ENCODE results near the gene IL34. TPM values are rescaled to one million over a fixed set of nuclear protein-coding genes. Genes with fewer than 3 reads are reported as not detected.
"Not testable (repeated sequence)": the region's sequence is repeated elsewhere in the genome, so short reads cannot be mapped to it uniquely, and the experiment has no call there.

IL34 gene
- total and polyA plus RNA-seq, 2 experiments from 2014 or later = 4.3 to 6.6 TPM

GRCh38 chr16:70670175-70670574 is 23.8 kb downstream of the IL34 start:
- no peak for ATAC-seq
- Histone ChIP-seq H3F3A (replicated peaks; ENCODE audit: low read depth) (peaks cover 3% of the 10 kb centered on the region; the same call in 1 of the 2 replicates), H3K9me2 (ENCODE audit: insufficient read depth) (no peaks in the 10 kb centered on the region), H3K27me3 (ENCODE audit: insufficient read depth) (no peaks in the 10 kb centered on the region), H4K20me1 (replicated peaks; ENCODE audit: insufficient read depth) (peaks cover 3% of the 10 kb centered on the region; the same call in 1 of the 2 replicates), H2AFZ (no peak overlapping the region), H3K36me3 (ENCODE audit: insufficient read depth) (no peaks in the 10 kb centered on the region; the same call in 1 of the 2 replicates), H3K4me2 (no peak overlapping the region), H3K4me3 (no peak overlapping the region), H3K27ac (ENCODE audit: low read depth) (no peak overlapping the region), H3K79me2 (replicated peaks; ENCODE audit: insufficient read depth) (no peaks in the 10 kb centered on the region), H3K4me1 (ENCODE audit: insufficient read depth) (no peaks in the 10 kb centered on the region)
- Mint-ChIP-seq H3K9me3 (peaks cover 17% of the 10 kb centered on the region; the same call in 2 of the 3 replicates), H3K27me3 (ENCODE audit: insufficient read depth, low read depth, poor library complexity) (peaks cover 2% of the 10 kb centered on the region), H3K4me1 (no peaks in the 10 kb centered on the region), H3K36me3 (ENCODE audit: low read depth) (peaks cover 61% of the 10 kb centered on the region), H3K27ac (no peak overlapping the region), H3K4me3 (no peak overlapping the region)
- DNase-seq (ENCODE audit: low spot score) = no peak
- no peak for TF ChIP-seq ETS1 (IDR thresholded peaks at IDR 0.05)
- TF ChIP-seq CREB1 (CRISPR knock-in tag; IDR thresholded peaks at IDR 0.05; ENCODE audit: low read depth) = no peak

- H4K20me1 ChIP-seq (replicated peaks; ENCODE audit: insufficient read depth); H3K4me2 ChIP-seq; H3K4me1 ChIP-seq (ENCODE audit: insufficient read depth); H3F3A ChIP-seq (replicated peaks; ENCODE audit: low read depth); ATAC-seq; H3K4me3 Mint-ChIP-seq; H2AFZ ChIP-seq; H3K27ac ChIP-seq (ENCODE audit: low read depth); H3K4me3 ChIP-seq; H3K27me3 ChIP-seq (ENCODE audit: insufficient read depth); H3K9me2 ChIP-seq (ENCODE audit: insufficient read depth); H3K4me1 Mint-ChIP-seq; H3K27ac Mint-ChIP-seq; H3K36me3 ChIP-seq (ENCODE audit: insufficient read depth); H3K79me2 ChIP-seq (replicated peaks; ENCODE audit: insufficient read depth); DNase-seq (ENCODE audit: low spot score); H3K27me3 Mint-ChIP-seq (ENCODE audit: insufficient read depth, low read depth, poor library complexity): not testable (repeated sequence)
- peaks cover 17% of the 10 kb centered on the region; the same call in 2 of the 3 replicates for H3K9me3 Mint-ChIP-seq
- H3K36me3 Mint-ChIP-seq (ENCODE audit: low read depth) = peaks cover 60% of the 10 kb centered on the region
Observed at GRCh38 chr16:70670938-70671337, 24.6 kb downstream of the IL34 start.

- ATAC-seq = no peak
- Histone ChIP-seq H3K27ac (ENCODE audit: low read depth) (no peak overlapping the region), H3K9me2 (ENCODE audit: insufficient read depth) (no peaks in the 10 kb centered on the region), H3K4me1 (ENCODE audit: insufficient read depth) (peaks cover 6% of the 10 kb centered on the region), H3K27me3 (ENCODE audit: insufficient read depth) (no peaks in the 10 kb centered on the region), H4K20me1 (replicated peaks; ENCODE audit: insufficient read depth) (0 out of 2 replicates have a peak, but pooled peaks cover 3% of the 10 kb centered on the region), H3K4me3 (no peak overlapping the region), H3K4me2 (no peak overlapping the region), H3F3A (replicated peaks; ENCODE audit: low read depth) (peaks cover 4% of the 10 kb centered on the region; the same call in 1 of the 2 replicates), H2AFZ (no peak overlapping the region), H3K79me2 (replicated peaks; ENCODE audit: insufficient read depth) (no peaks in the 10 kb centered on the region), H3K36me3 (ENCODE audit: insufficient read depth) (no peaks in the 10 kb centered on the region)
- Mint-ChIP-seq H3K27ac (no peak overlapping the region), H3K9me3 (peaks cover 6% of the 10 kb centered on the region; the same call in 2 of the 3 replicates), H3K27me3 (ENCODE audit: insufficient read depth, low read depth, poor library complexity) (peaks cover 6% of the 10 kb centered on the region), H3K4me3 (no peak overlapping the region), H3K36me3 (ENCODE audit: low read depth) (peaks cover 33% of the 10 kb centered on the region), H3K4me1 (peaks cover 13% of the 10 kb centered on the region)
- no peak for TF ChIP-seq EZH2phosphoT487 (IDR thresholded peaks at IDR 0.05; ENCODE audit: unreplicated experiment)
- no peak for TF ChIP-seq REST (IDR thresholded peaks at IDR 0.05; ENCODE audit: unreplicated experiment)
- no peak for TF ChIP-seq NANOG (IDR thresholded peaks at IDR 0.05; ENCODE audit: borderline replicate concordance)
- no peak for TF ChIP-seq JUNB (IDR thresholded peaks at IDR 0.05; ENCODE audit: unreplicated experiment)
- no peak for TF ChIP-seq ZNF114 (CRISPR knock-in tag; IDR thresholded peaks at IDR 0.05)
- no peak for TF ChIP-seq STAT1 (IDR thresholded peaks at IDR 0.05; ENCODE audit: unreplicated experiment)
- TF ChIP-seq EZH2 (IDR thresholded peaks at IDR 0.05; ENCODE audit: low read depth, unreplicated experiment) = no peak
- no peak for TF ChIP-seq POLR2AphosphoS5 (IDR thresholded peaks at IDR 0.05; ENCODE audit: low read depth)
- TF ChIP-seq ZNF331 (CRISPR knock-in tag; IDR thresholded peaks at IDR 0.05; ENCODE audit: low read depth) = no peak
- DNase-seq (ENCODE audit: low spot score) = no peak
Observed at GRCh38 chr16:70674221-70675014, 28.1 kb downstream of the IL34 start.

Data from GM23338 (cell line).